ENCODE data around the gene CIPC.

DNA sequence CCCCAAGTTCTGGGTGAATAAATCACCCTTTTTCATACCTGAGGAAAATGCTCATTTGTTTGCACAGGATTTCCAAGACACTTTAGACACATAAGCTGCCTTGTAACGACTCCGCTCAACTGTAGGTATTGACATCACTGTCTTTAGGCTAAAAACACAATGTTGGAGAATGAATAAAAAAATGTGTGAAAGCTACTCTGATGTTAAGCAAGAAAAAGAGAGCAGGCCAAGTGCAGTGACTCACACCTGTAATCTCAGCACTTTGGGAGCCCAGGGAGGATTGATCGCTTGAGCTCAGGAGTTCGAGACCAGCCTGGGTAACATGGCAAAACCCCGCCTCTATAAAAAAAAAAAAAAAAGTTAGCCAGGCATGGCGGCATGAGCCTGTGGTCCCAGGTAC lies 11.1 kb upstream of the CIPC start:
- TF ChIP-seq, protein P1, sequence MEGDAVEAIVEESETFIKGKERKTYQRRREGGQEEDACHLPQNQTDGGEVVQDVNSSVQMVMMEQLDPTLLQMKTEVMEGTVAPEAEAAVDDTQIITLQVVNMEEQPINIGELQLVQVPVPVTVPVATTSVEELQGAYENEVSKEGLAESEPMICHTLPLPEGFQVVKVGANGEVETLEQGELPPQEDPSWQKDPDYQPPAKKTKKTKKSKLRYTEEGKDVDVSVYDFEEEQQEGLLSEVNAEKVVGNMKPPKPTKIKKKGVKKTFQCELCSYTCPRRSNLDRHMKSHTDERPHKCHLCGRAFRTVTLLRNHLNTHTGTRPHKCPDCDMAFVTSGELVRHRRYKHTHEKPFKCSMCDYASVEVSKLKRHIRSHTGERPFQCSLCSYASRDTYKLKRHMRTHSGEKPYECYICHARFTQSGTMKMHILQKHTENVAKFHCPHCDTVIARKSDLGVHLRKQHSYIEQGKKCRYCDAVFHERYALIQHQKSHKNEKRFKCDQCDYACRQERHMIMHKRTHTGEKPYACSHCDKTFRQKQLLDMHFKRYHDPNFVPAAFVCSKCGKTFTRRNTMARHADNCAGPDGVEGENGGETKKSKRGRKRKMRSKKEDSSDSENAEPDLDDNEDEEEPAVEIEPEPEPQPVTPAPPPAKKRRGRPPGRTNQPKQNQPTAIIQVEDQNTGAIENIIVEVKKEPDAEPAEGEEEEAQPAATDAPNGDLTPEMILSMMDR (IDR thresholded peaks at IDR 0.05) = no peak
- no peak for TF ChIP-seq POLR2A (IDR thresholded peaks at IDR 0.05)
